ENCODE results near the gene EXPH5.

EXPH5 gene

GRCh38 chr11:108562746-108563581, 30.6 kb downstream of the EXPH5 start:
- DNase-seq (ENCODE audit: low read depth, low spot score) = no peak

- DNase-seq (ENCODE audit: low read depth, low spot score) = no peak
Measured at GRCh38 chr11:108561535-108561991, 32.0 kb downstream of the EXPH5 start.

- DNase-seq (ENCODE audit: low read depth, low spot score) = no peak
Measured at GRCh38 chr11:108559904-108560303, 33.7 kb downstream of the EXPH5 start.

GRCh38 chr11:108559340-108559739, 34.2 kb downstream of the EXPH5 start:
- DNase-seq (ENCODE audit: low read depth, low spot score) = no peak

- DNase-seq (ENCODE audit: low read depth, low spot score) = no peak
Measured at GRCh38 chr11:108558222-108558621, 35.3 kb downstream of the EXPH5 start.

GRCh38 chr11:108556019-108556418, 37.5 kb downstream of the EXPH5 start:
- no peak for DNase-seq (ENCODE audit: low read depth, low spot score)

GRCh38 chr11:108551651-108552462, 41.7 kb downstream of the EXPH5 start:
- no peak for DNase-seq (ENCODE audit: low read depth, low spot score)

- DNase-seq (ENCODE audit: low read depth, low spot score) = no peak
Measured at GRCh38 chr11:108549319-108549885, 44.2 kb downstream of the EXPH5 start.

- DNase-seq (ENCODE audit: low read depth, low spot score) = no peak
Measured at GRCh38 chr11:108545909-108546501, 47.6 kb downstream of the EXPH5 start.

GRCh38 chr11:108543316-108543964, 50.1 kb downstream of the EXPH5 start:
- no peak for DNase-seq (ENCODE audit: low read depth, low spot score)

GRCh38 chr11:108541531-108541930, 52.0 kb downstream of the EXPH5 start:
- no peak for DNase-seq (ENCODE audit: low read depth, low spot score)

- no peak for DNase-seq (ENCODE audit: low read depth, low spot score)
Measured at GRCh38 chr11:108538502-108538901, 55.1 kb downstream of the EXPH5 start.

- no peak for DNase-seq (ENCODE audit: low read depth, low spot score)
Measured at GRCh38 chr11:108538022-108538424, 55.5 kb downstream of the EXPH5 start.

GRCh38 chr11:108536783-108537182, 56.8 kb downstream of the EXPH5 start:
- DNase-seq (ENCODE audit: low read depth, low spot score) = no peak

GRCh38 chr11:108535384-108535955, 58.1 kb downstream of the EXPH5 start:
- no peak for DNase-seq (ENCODE audit: low read depth, low spot score)

- no peak for DNase-seq (ENCODE audit: low read depth, low spot score)
Measured at GRCh38 chr11:108534274-108534882, 59.2 kb downstream of the EXPH5 start.

- no peak for DNase-seq (ENCODE audit: low read depth, low spot score)
Measured at GRCh38 chr11:108530426-108530825, 63.1 kb downstream of the EXPH5 start.

- DNase-seq (ENCODE audit: low read depth, low spot score) = no peak
Measured at GRCh38 chr11:108527382-108527781, 66.2 kb downstream of the EXPH5 start.

- DNase-seq (ENCODE audit: low read depth, low spot score) = no peak
Measured at GRCh38 chr11:108525161-108525560, 68.4 kb downstream of the EXPH5 start.

- DNase-seq (ENCODE audit: low read depth, low spot score) = no peak
Measured at GRCh38 chr11:108524422-108524821, 69.1 kb downstream of the EXPH5 start.

GRCh38 chr11:108522318-108522717, 71.2 kb downstream of the EXPH5 start:
- no peak for DNase-seq (ENCODE audit: low read depth, low spot score)
